Peyer's patch (tissue), 4 donors: Measurements from ENCODE around the gene RING1.

Source experiments
- CTCF ChIP-seq, 6 experiments: fragments of 450-650 bp in 4 of 6; fragments of 200-600 bp in 2 of 6; sonication (generic) in 1 of 6; IDR thresholded peaks; one replicate each; pipeline ENCODE4 v1.5.1; 2017 to 2019; ENCODE audit warnings: antibody characterized with exemption in 6 of 6, mild to moderate bottlenecking in 3 of 6, moderate library complexity in 1 of 6
- POLR2A ChIP-seq, 2 donors: fragments of 450-650 bp; IDR thresholded peaks; one replicate each; pipeline ENCODE4 v1.5.1; 2017; ENCODE audit warnings: antibody characterized with exemption in 2 of 2, mild to moderate bottlenecking in 2 of 2, moderate library complexity in 2 of 2

- no peak for TF ChIP-seq CTCF (IDR thresholded peaks at IDR 0.05)
- no peak for TF ChIP-seq POLR2A (IDR thresholded peaks at IDR 0.05)
Measured at GRCh38 chr6:33206864-33207551, 1.3 kb upstream of the RING1 start.
